H1 (cell line): ENCODE results near the gene RTF2. TPM values are rescaled to one million over a fixed set of nuclear protein-coding genes. Genes with fewer than 3 reads are reported as not detected.

ENCODE experiments used
- CTCF ChIA-PET: fragments of 300-600 bp; sonication (Branson Sonifier 250); formaldehyde crosslinking; loops from one replicate; lab custom pipeline; 2021; ENCODE audit not compliant: partially characterized antibody; lab: Charles Lee
- POLR2A ChIA-PET: fragments of 300-600 bp; sonication (Branson Sonifier 250); formaldehyde crosslinking; loops from one replicate; lab custom pipeline; 2021; ENCODE audit warnings: inconsistent platforms; ENCODE audit not compliant: partially characterized antibody; lab: Charles Lee
- DNase-seq, 2 experiments: peaks; one replicate each; pipeline versions ENCODE4 v3.0.0 to v3.0.0-alpha.2; 2010 to 2022; ENCODE audit warnings: low spot score in 2 of 2, low read depth in 1 of 2, mixed read lengths in 1 of 2
- FAIRE-seq: peaks from 2 replicates; lab custom pipeline; 2011; peaks lifted over from hg19 to GRCh38; lab: Jason Lieb, UNC
- H2AFZ ChIP-seq: 2 replicates; pipeline ENCODE4 v1.8.1; 2012; ENCODE audit warnings: low read length, inconsistent platforms
- H2AK5ac ChIP-seq: 2 replicates; pipeline ENCODE4 v1.6.1; 2013; ENCODE audit warnings: low read depth, low read length
- H2BK120ac ChIP-seq: replicated peaks from 2 replicates; pipeline ENCODE3; 2013; ENCODE audit warnings: low read depth, low read length, inconsistent platforms
- H2BK12ac ChIP-seq: 2 replicates; pipeline ENCODE4 v1.6.1; 2013; ENCODE audit warnings: low read depth, low read length
- H2BK15ac ChIP-seq: 2 replicates; pipeline ENCODE4 v1.6.1; 2013; ENCODE audit warnings: low read length
- H2BK20ac ChIP-seq: 2 replicates; pipeline ENCODE4 v1.6.1; 2013; ENCODE audit warnings: low read length
- H2BK5ac ChIP-seq: 2 replicates; pipeline ENCODE4 v1.6.1; 2013; ENCODE audit warnings: low read depth, low read length
- H3K14ac ChIP-seq: 2 replicates; pipeline ENCODE4 v1.6.1; 2013; ENCODE audit warnings: inconsistent platforms; ENCODE audit not compliant: insufficient read length
- H3K18ac ChIP-seq: 2 replicates; pipeline ENCODE4 v1.6.1; 2013; ENCODE audit warnings: low read length; ENCODE audit errors: extremely low read depth
- H3K23ac ChIP-seq: 2 replicates; pipeline ENCODE4 v1.6.1; 2013; ENCODE audit warnings: inconsistent platforms; ENCODE audit not compliant: insufficient read length
- H3K23me2 ChIP-seq: 2 replicates; pipeline ENCODE4 v1.6.1; 2013; ENCODE audit warnings: low read depth, low read length
- H3K27ac ChIP-seq: 2 replicates; pipeline ENCODE4 v1.6.1; 2011; ENCODE audit warnings: low read depth, low read length, inconsistent platforms
- H3K27me3 ChIP-seq, 4 experiments: replicated peaks in 1 of 4; 1 replicate in 1 of 4; 2 replicates in 3 of 4; pipeline versions ENCODE4 v1.6.1 to v1.8.1; 2011 to 2013; ENCODE audit warnings: low read length in 3 of 4, mild to moderate bottlenecking in 3 of 4, inconsistent platforms in 2 of 4, mixed read lengths in 2 of 4, moderate library complexity in 1 of 4; ENCODE audit not compliant: control insufficient read depth in 3 of 4, insufficient read depth in 3 of 4; ENCODE audit errors: extremely low read depth in 1 of 4
- H3K36me3 ChIP-seq, 4 experiments: 2 replicates each; pipeline versions ENCODE4 v1.6.1 to v1.8.1; 2011 to 2013; ENCODE audit warnings: mild to moderate bottlenecking in 4 of 4, low read length in 3 of 4, moderate library complexity in 2 of 4, control low read depth in 1 of 4, inconsistent platforms in 1 of 4; ENCODE audit not compliant: insufficient read depth in 4 of 4, control insufficient read depth in 2 of 4
- H3K4ac ChIP-seq: replicated peaks from 2 replicates; pipeline ENCODE3; 2013; ENCODE audit warnings: low read length, low read depth, mixed read lengths, inconsistent platforms; ENCODE audit not compliant: insufficient read length
- H3K4me1 ChIP-seq, 4 experiments: replicated peaks in 1 of 4; 1 replicate in 1 of 4; 2 replicates in 3 of 4; pipeline versions ENCODE4 v1.6.1 to v1.8.1; 2011 to 2013; ENCODE audit warnings: low read length in 3 of 4, inconsistent platforms in 2 of 4, mixed read lengths in 1 of 4; ENCODE audit not compliant: insufficient read depth in 4 of 4, control insufficient read depth in 3 of 4
- H3K4me2 ChIP-seq, 2 experiments: 2 replicates each; pipeline versions ENCODE4 v1.6.1 to v1.8.1; 2011 to 2013; ENCODE audit warnings: low read depth in 2 of 2, low read length in 2 of 2, control low read depth in 1 of 2, inconsistent platforms in 1 of 2, mild to moderate bottlenecking in 1 of 2; ENCODE audit not compliant: insufficient read depth in 1 of 2
- H3K4me3 ChIP-seq, 4 experiments: fragments of 200-600, 300-600 bp in 1 of 4; sonication (generic), shearing (Covaris generic), sonication (Bioruptor Twin) in 1 of 4; 2 replicates each; pipeline versions ENCODE4 v1.5.1 to v1.8.1; 2011 to 2016; ENCODE audit warnings: low read length in 4 of 4, low read depth in 3 of 4, control low read depth in 2 of 4, inconsistent platforms in 2 of 4, mild to moderate bottlenecking in 2 of 4, mixed read lengths in 1 of 4, moderate library complexity in 1 of 4; ENCODE audit not compliant: insufficient read depth in 2 of 4; ENCODE audit errors: extremely low read depth in 1 of 4
- H3K56ac ChIP-seq: replicated peaks from 2 replicates; pipeline ENCODE3; 2013; ENCODE audit warnings: low read depth, mild to moderate bottlenecking, mixed read lengths, low read length, inconsistent platforms; ENCODE audit not compliant: insufficient read length
- H3K79me1 ChIP-seq: 2 replicates; pipeline ENCODE4 v1.6.1; 2013; ENCODE audit warnings: low read depth, low read length, control low read depth
- H3K79me2 ChIP-seq, 2 experiments: 2 replicates each; pipeline versions ENCODE4 v1.6.1 to v1.8.1; 2012 to 2013; ENCODE audit warnings: low read length in 2 of 2, mild to moderate bottlenecking in 2 of 2, inconsistent platforms in 1 of 2; ENCODE audit not compliant: insufficient read depth in 2 of 2, control insufficient read depth in 1 of 2
- H3K9ac ChIP-seq, 4 experiments: replicated peaks in 1 of 4; 1 replicate in 1 of 4; 2 replicates in 3 of 4; pipeline versions ENCODE4 v1.6.1 to v1.8.1; 2011 to 2013; ENCODE audit warnings: low read depth in 3 of 4, low read length in 3 of 4, control low read depth in 2 of 4, mild to moderate bottlenecking in 2 of 4, moderate library complexity in 2 of 4, inconsistent platforms in 1 of 4; ENCODE audit errors: extremely low read depth in 1 of 4
- H3K9me3 ChIP-seq, 2 experiments: 2 replicates each; pipeline versions ENCODE4 v1.6.1 to v1.8.1; 2012 to 2013; ENCODE audit warnings: mild to moderate bottlenecking in 2 of 2, moderate library complexity in 2 of 2, control low read depth in 1 of 2, inconsistent platforms in 1 of 2, low read depth in 1 of 2, low read length in 1 of 2, mixed read lengths in 1 of 2; ENCODE audit not compliant: insufficient read depth in 2 of 2
- H4K20me1 ChIP-seq, 2 experiments: replicated peaks in 1 of 2; 2 replicates each; pipeline versions ENCODE3 to v1.8.1; 2011 to 2013; ENCODE audit warnings: inconsistent platforms in 2 of 2, low read length in 2 of 2, mild to moderate bottlenecking in 1 of 2; ENCODE audit not compliant: insufficient read depth in 2 of 2, control insufficient read depth in 1 of 2
- H4K5ac ChIP-seq: 2 replicates; pipeline ENCODE4 v1.6.1; 2013; ENCODE audit warnings: low read length, low read depth, mixed read lengths, inconsistent platforms; ENCODE audit not compliant: insufficient read length
- H4K8ac ChIP-seq: 2 replicates; pipeline ENCODE4 v1.8.0; 2013; ENCODE audit warnings: mild to moderate bottlenecking, moderate library complexity, low read length, inconsistent platforms; ENCODE audit not compliant: insufficient read depth; ENCODE audit errors: extremely low read depth
- H4K91ac ChIP-seq: replicated peaks from 2 replicates; pipeline ENCODE3; 2013; ENCODE audit warnings: low read length, mixed read lengths, inconsistent platforms; ENCODE audit not compliant: insufficient read length
- BRCA1 ChIP-seq: IDR thresholded peaks from 2 replicates; pipeline ENCODE4 v1.6.1; 2012; ENCODE audit warnings: low read depth, low read length, improper control_type of control experiment
- CBX8 ChIP-seq: fragments of 300-800, 300-1000 bp; sonication (generic); IDR thresholded peaks from 2 replicates; pipeline ENCODE4 v1.7.1; 2016; ENCODE audit warnings: low read depth, low read length, borderline replicate concordance
- CHD2 ChIP-seq: IDR thresholded peaks from 2 replicates; pipeline ENCODE4 v1.6.1; 2012; ENCODE audit warnings: low read length, improper control_type of control experiment
- CREB1 ChIP-seq: IDR thresholded peaks from 2 replicates; pipeline ENCODE4 v1.6.1; 2012; ENCODE audit warnings: inconsistent platforms
- E2F6 ChIP-seq: IDR thresholded peaks from 2 replicates; pipeline ENCODE4 v1.6.1; 2012; ENCODE audit warnings: inconsistent platforms
- FOSL1 ChIP-seq: IDR thresholded peaks from 2 replicates; pipeline ENCODE4 v1.6.1; 2011; ENCODE audit warnings: mild to moderate bottlenecking, low read depth, low read length, moderate library complexity; ENCODE audit not compliant: insufficient read depth
- HDAC2 ChIP-seq, 2 experiments: fragments of 300-600 bp in 1 of 2; sonication (generic) in 1 of 2; IDR thresholded peaks; 2 replicates each; pipeline ENCODE4 v1.6.1; 2011 to 2012; ENCODE audit warnings: low read depth in 2 of 2, low read length in 2 of 2, mild to moderate bottlenecking in 2 of 2, moderate library complexity in 2 of 2, borderline replicate concordance in 1 of 2, inconsistent platforms in 1 of 2
- MAX ChIP-seq: IDR thresholded peaks from 2 replicates; pipeline ENCODE4 v1.6.1; 2012; ENCODE audit warnings: inconsistent platforms
- POLR2A ChIP-seq, 2 experiments: IDR thresholded peaks; 1 replicate in 1 of 2; 2 replicates in 1 of 2; pipeline ENCODE4 v1.6.1; 2011; ENCODE audit warnings: low read depth in 2 of 2, low read length in 2 of 2, mild to moderate bottlenecking in 2 of 2; ENCODE audit errors: control extremely low read depth in 1 of 2
- POU5F1 ChIP-seq: IDR thresholded peaks from 2 replicates; pipeline ENCODE4 v1.6.1; 2011; ENCODE audit warnings: low read depth, mild to moderate bottlenecking, low read length, moderate library complexity
- RFX5 ChIP-seq: IDR thresholded peaks from 2 replicates; pipeline ENCODE4 v1.6.1; 2011; ENCODE audit warnings: low read depth, low read length, improper control_type of control experiment, borderline replicate concordance
- SIN3A ChIP-seq, 2 experiments: IDR thresholded peaks in 1 of 2; conservative IDR thresholded peaks in 1 of 2; 2 replicates each; pipeline ENCODE4 v1.6.1; 2011 to 2012; ENCODE audit warnings: low read length in 2 of 2, improper control_type of control experiment in 1 of 2, low read depth in 1 of 2, mild to moderate bottlenecking in 1 of 2
- SP2 ChIP-seq: IDR thresholded peaks from 2 replicates; pipeline ENCODE4 v1.6.1; 2012; ENCODE audit warnings: mild to moderate bottlenecking, low read length, inconsistent platforms
- WGBS, 2 experiments: shearing (Covaris generic) in 1 of 2; methylation state at CpG; one replicate each; pipeline versions ENCODE4 v1.1.6 to v1.1.7; 2013 to 2015; ENCODE audit warnings: low lambda C conversion rate in 2 of 2, mixed read lengths in 2 of 2, inconsistent platforms in 1 of 2, low coverage in 1 of 2, missing lambda C conversion rate in 1 of 2; ENCODE audit not compliant: insufficient replicate concordance in 2 of 2, insufficient coverage in 1 of 2, insufficient read length in 1 of 2; ENCODE audit errors: extremely low coverage in 1 of 2, missing lambda C conversion rate in 1 of 2; 5-methylcytosine and 5-hydroxymethylcytosine counted together
- polyA plus RNA-seq, 7 experiments: library from polyadenylated mRNA; depleted of rRNA in 3 of 7; stranded (reverse) in 5 of 7; unstranded in 2 of 7; fragments of >200 nt in 5 of 7; fragments of 200-250 nt in 2 of 7; gene quantifications; 1 replicate in 5 of 7; 2 replicates in 1 of 7; 4 replicates in 1 of 7; pipeline versions ENCODE4 v1.2.1 to v1.2.3, GENCODE V29; 2011 to 2013; ENCODE audit warnings: missing spikeins in 2 of 7, mixed read lengths in 2 of 7
- total RNA-seq: library from RNA; stranded (reverse); fragmentation: NEBNext Ultra II Directional; extraction: Animal tissue kit (Norgen Biotek cat#: 25700); gene quantifications from 2 replicates; pipeline ENCODE4 v1.2.1, GENCODE V29; 2021

RTF2 gene
- total and polyA plus RNA-seq, 2 of the 8 experiments (the other 6 are each of a cell fraction or from before 2014, with no cell fraction given) = 33.9 to 51.2 TPM

GRCh38 chr20:56437196-56437960, 31.0 kb upstream of the RTF2 start:
- H3K4me2 ChIP-seq = no peak overlapping the region
- 83% methylated on average over 20 of the region's 20 CpGs; no CpG with 5 or more reads in 1 of the 2 experiments for WGBS, 2 experiments
- no peaks in the 10 kb centered on the region for H3K79me2 ChIP-seq
- TF ChIP-seq SIN3A (conservative IDR thresholded peaks at IDR 0.05 in 1 of 2, IDR thresholded peaks at IDR 0.05 in 1 of 2; ENCODE audit: low read depth in 1 of 2, low read length in 2 of 2) (no peak), HDAC2 (IDR thresholded peaks at IDR 0.05; ENCODE audit: borderline replicate concordance in 1 of 2, low read depth in 2 of 2, low read length in 2 of 2) (no peak), POU5F1 (no peak), CREB1 (no peak), POLR2A (IDR thresholded peaks at IDR 0.05; ENCODE audit: control extremely low read depth in 1 of 2, low read depth in 2 of 2, low read length in 2 of 2) (no peak), SP2 (no peak), E2F6 (no peak), MAX (no peak), CHD2 (no peak), BRCA1 (no peak), CBX8 (no peak), FOSL1 (no peak), RFX5 (no peak)

More at GRCh38 chr20:56437196-56437960, 31.0 kb upstream of the RTF2 start:
- Histone ChIP-seq H2BK5ac (no peak overlapping the region), H3K14ac (no peak overlapping the region), H3K9me3 (no peaks in the 10 kb centered on the region), H3K4ac (no peak overlapping the region), H2BK120ac (no peak overlapping the region), H3K9ac (no peak overlapping the region), H3K36me3 (no peaks in the 10 kb centered on the region), H2AK5ac (no peak overlapping the region), H2AFZ (no peak overlapping the region), H3K4me1 (no peaks in the 10 kb centered on the region), H3K23ac (no peak overlapping the region), H3K56ac (no peak overlapping the region), H4K20me1 (no peaks in the 10 kb centered on the region), H2BK12ac (no peak overlapping the region), H3K27me3 (no peaks in the 10 kb centered on the region; a peak in 1 of 7 replicates), H3K79me1 (no peaks in the 10 kb centered on the region), H4K8ac (no peak overlapping the region), H3K27ac (no peak overlapping the region), H3K4me3 (no peak overlapping the region), H4K5ac (no peak overlapping the region), H2BK15ac (no peak overlapping the region), H2BK20ac (no peak overlapping the region), H3K23me2 (no peaks in the 10 kb centered on the region), H3K18ac (no peak overlapping the region), H4K91ac (no peak overlapping the region)
- DNase-seq = no peak
- ChIA-PET POLR2A (no interaction called here), CTCF (interaction anchor here (1.2 kb wide), 1 partner anchor 364 kb away, joined by 4 read pairs; no protein-coding TSS in a partner anchor)
- no peak for FAIRE-seq
